ENCODE data around the gene TTLL4. TPM values are rescaled to one million over a fixed set of nuclear protein-coding genes. Genes with fewer than 3 reads are reported as not detected.

Gene TTLL4
- total and polyA plus RNA-seq, 2 of the 8 experiments (the other 6 are each of a cell fraction or from before 2014, with no cell fraction given): 71.1 to 105 TPM

DNA sequence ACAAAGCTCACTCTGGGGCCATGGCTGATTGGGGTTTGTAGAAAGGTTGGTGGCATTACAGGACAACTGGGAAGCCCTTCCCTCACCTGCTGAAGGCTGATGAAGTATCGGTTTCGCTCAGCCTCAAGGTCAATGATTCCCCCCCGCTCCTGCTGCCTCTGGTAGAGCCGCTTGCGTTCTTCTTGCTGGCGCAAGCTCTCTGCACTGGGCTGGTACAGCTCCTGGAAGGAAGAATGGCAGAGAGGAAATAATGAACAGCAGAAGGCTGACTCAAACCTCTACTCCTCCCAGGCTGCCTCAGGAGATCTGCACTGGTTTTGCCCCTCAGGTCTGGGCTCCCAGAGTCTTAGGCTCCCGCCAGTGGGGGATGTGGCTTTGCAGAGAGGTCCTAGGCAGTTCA, 46.0 kb upstream of the TTLL4 start (continued):
- TF ChIP-seq CTBP2 (IDR thresholded peaks at IDR 0.05; ENCODE audit: borderline replicate concordance, insufficient read depth, insufficient read length, low read length) (no peak), SP1 (IDR thresholded peaks at IDR 0.05; ENCODE audit: low read depth, low read length) (no peak), YY1 (IDR thresholded peaks at IDR 0.05; ENCODE audit: low read depth, low read length) (no peak), CHD1 (IDR thresholded peaks at IDR 0.05; ENCODE audit: low read depth, low read length) (no peak), SIN3A (conservative IDR thresholded peaks at IDR 0.05 in 1 of 2, IDR thresholded peaks at IDR 0.05 in 1 of 2; ENCODE audit: low read depth in 1 of 2, low read length in 2 of 2) (no peak), POLR2A (IDR thresholded peaks at IDR 0.05; ENCODE audit: control extremely low read depth in 1 of 2, low read depth in 2 of 2, low read length in 2 of 2) (no peak), NRF1 (IDR thresholded peaks at IDR 0.05; ENCODE audit: low read depth, low read length) (no peak)
- TF ChIP-seq, protein P1, sequence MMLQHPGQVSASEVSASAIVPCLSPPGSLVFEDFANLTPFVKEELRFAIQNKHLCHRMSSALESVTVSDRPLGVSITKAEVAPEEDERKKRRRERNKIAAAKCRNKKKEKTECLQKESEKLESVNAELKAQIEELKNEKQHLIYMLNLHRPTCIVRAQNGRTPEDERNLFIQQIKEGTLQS (IDR thresholded peaks at IDR 0.05; ENCODE audit: insufficient read depth, low read depth, low read length): no peak
- TF ChIP-seq, protein P2, sequence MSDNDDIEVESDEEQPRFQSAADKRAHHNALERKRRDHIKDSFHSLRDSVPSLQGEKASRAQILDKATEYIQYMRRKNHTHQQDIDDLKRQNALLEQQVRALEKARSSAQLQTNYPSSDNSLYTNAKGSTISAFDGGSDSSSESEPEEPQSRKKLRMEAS (IDR thresholded peaks at IDR 0.05): no peak

Measured in H1 (cell line).